HG02870 (cell line): ENCODE results near the gene GPATCH2.
"Not testable (repeated sequence)": the region's sequence is repeated elsewhere in the genome, so short reads cannot be mapped to it uniquely, and the experiment has no call there.

Experiments used
- ATAC-seq: cut with Tn5 transposase; IDR thresholded peaks from one replicate; pipeline ENCODE4 v1.9.1; 2021; ENCODE audit warnings: mild to moderate bottlenecking, moderate library complexity; ENCODE audit not compliant: unreplicated experiment

Gene GPATCH2

GRCh38 chr1:217526636-217527035 lies 104.3 kb downstream of the GPATCH2 start:
- no peak for ATAC-seq

- ATAC-seq: no peak
These were observed 105.0 kb downstream of the GPATCH2 start for GRCh38 chr1:217525773-217526490.

GRCh38 chr1:217524787-217525520 lies 105.9 kb downstream of the GPATCH2 start:
- no peak for ATAC-seq

GRCh38 chr1:217523921-217524320 lies 107.0 kb downstream of the GPATCH2 start:
- not testable (repeated sequence) for ATAC-seq

- ATAC-seq: no peak
These were observed 108.6 kb downstream of the GPATCH2 start for GRCh38 chr1:217522277-217522676.

- no peak for ATAC-seq
These were observed 109.6 kb downstream of the GPATCH2 start for GRCh38 chr1:217521317-217521716.

GRCh38 chr1:217506878-217507277 lies 124.0 kb downstream of the GPATCH2 start:
- no peak for ATAC-seq

GRCh38 chr1:217498209-217498608 lies 132.7 kb downstream of the GPATCH2 start:
- no peak for ATAC-seq

GRCh38 chr1:217495249-217495648 lies 135.6 kb downstream of the GPATCH2 start:
- peak; percentile 94 for ATAC-seq

- peak; percentile 77 for ATAC-seq
These were observed 136.1 kb downstream of the GPATCH2 start for GRCh38 chr1:217494767-217495166.

- ATAC-seq: no peak
These were observed 137.6 kb downstream of the GPATCH2 start for GRCh38 chr1:217493290-217493689.

GRCh38 chr1:217484871-217485270 lies 146.0 kb downstream of the GPATCH2 start:
- no peak for ATAC-seq

GRCh38 chr1:217482356-217483102 lies 148.4 kb downstream of the GPATCH2 start:
- ATAC-seq: peak; percentile 99

- ATAC-seq: no peak
These were observed 152.4 kb downstream of the GPATCH2 start for GRCh38 chr1:217478450-217478849.

GRCh38 chr1:217472915-217473314 lies 158.0 kb downstream of the GPATCH2 start:
- no peak for ATAC-seq

GRCh38 chr1:217471403-217471802 lies 159.5 kb downstream of the GPATCH2 start:
- no peak for ATAC-seq

- ATAC-seq: no peak
These were observed 160.9 kb downstream of the GPATCH2 start for GRCh38 chr1:217469983-217470382.

GRCh38 chr1:217465102-217465501 lies 165.8 kb downstream of the GPATCH2 start:
- ATAC-seq: no peak

- no peak for ATAC-seq
These were observed 168.2 kb downstream of the GPATCH2 start for GRCh38 chr1:217462666-217463065.

- no peak for ATAC-seq
These were observed 168.7 kb downstream of the GPATCH2 start for GRCh38 chr1:217462159-217462558.

- ATAC-seq: no peak
These were observed 173.9 kb downstream of the GPATCH2 start for GRCh38 chr1:217457016-217457415.

- ATAC-seq: no peak
These were observed 174.6 kb downstream of the GPATCH2 start for GRCh38 chr1:217456261-217456660.
